GM18909 (cell line): Measurements from ENCODE around the gene SNPH.

Source experiments
- ATAC-seq: cut with Tn5 transposase; IDR thresholded peaks from one replicate; pipeline ENCODE4 v1.9.1; 2021; ENCODE audit warnings: mild to moderate bottlenecking; ENCODE audit not compliant: unreplicated experiment, poor library complexity

Gene SNPH

GRCh38 chr20:1304710-1305515, 38.8 kb downstream of the SNPH start:
- no peak for ATAC-seq

GRCh38 chr20:1305712-1306111, 39.6 kb downstream of the SNPH start:
- no peak for ATAC-seq

GRCh38 chr20:1306316-1307135, 40.4 kb downstream of the SNPH start:
- ATAC-seq, result no peak

- no peak for ATAC-seq
Measured at GRCh38 chr20:1307171-1307570, 41.1 kb downstream of the SNPH start.

GRCh38 chr20:1307571-1307971, 41.5 kb downstream of the SNPH start:
- ATAC-seq, result no peak

- ATAC-seq, result no peak
Measured at GRCh38 chr20:1308067-1308701, 42.1 kb downstream of the SNPH start.

- no peak for ATAC-seq
Measured at GRCh38 chr20:1308702-1309095, 42.6 kb downstream of the SNPH start.

- no peak for ATAC-seq
Measured at GRCh38 chr20:1309439-1309847, 43.3 kb downstream of the SNPH start.

- ATAC-seq, result no peak
Measured at GRCh38 chr20:1310071-1310470, 44.0 kb downstream of the SNPH start.

- ATAC-seq, result no peak
Measured at GRCh38 chr20:1310506-1311190, 44.6 kb downstream of the SNPH start.

GRCh38 chr20:1312308-1312707, 46.2 kb downstream of the SNPH start:
- no peak for ATAC-seq

- ATAC-seq, result no peak
Measured at GRCh38 chr20:1312904-1313235, 46.8 kb downstream of the SNPH start.

- ATAC-seq, result no peak
Measured at GRCh38 chr20:1313236-1313964, 47.3 kb downstream of the SNPH start.

- no peak for ATAC-seq
Measured at GRCh38 chr20:1315804-1316203, 49.7 kb downstream of the SNPH start.

- ATAC-seq, result no peak
Measured at GRCh38 chr20:1317545-1318255, 51.6 kb downstream of the SNPH start.

- ATAC-seq, result no peak
Measured at GRCh38 chr20:1319051-1319450, 53.0 kb downstream of the SNPH start.

GRCh38 chr20:1319462-1319861, 53.4 kb downstream of the SNPH start:
- ATAC-seq, result no peak

GRCh38 chr20:1320016-1320415, 53.9 kb downstream of the SNPH start:
- no peak for ATAC-seq

- ATAC-seq, result no peak
Measured at GRCh38 chr20:1320902-1321653, 55.0 kb downstream of the SNPH start.
